ENCODE results near the gene TMEM41A.
"Not testable (repeated sequence)": the region's sequence is repeated elsewhere in the genome, so short reads cannot be mapped to it uniquely, and the experiment has no call there.

TMEM41A gene

GRCh38 chr3:185484296-185484695 lies 14.5 kb downstream of the TMEM41A start:
- Histone ChIP-seq H3K9ac (no peak overlapping the region), H3K27me3 (ENCODE audit: control insufficient read depth, insufficient read depth, low read length) (no peaks in the 10 kb centered on the region), H3K9me3 (ENCODE audit: control insufficient read depth, low read length) (no peaks in the 10 kb centered on the region), H3K4me2 (ENCODE audit: low read length) (no peak overlapping the region), H3K79me2 (no peaks in the 10 kb centered on the region), H3K4me1 (no peaks in the 10 kb centered on the region), H3K36me3 (ENCODE audit: control insufficient read depth, insufficient read depth, low read length) (no peaks in the 10 kb centered on the region), H3K4me3 (ENCODE audit: low read depth, low read length) (no peak overlapping the region), H3K27ac (no peak overlapping the region), H2AFZ (no peak overlapping the region)
- TF ChIP-seq CTCF (IDR thresholded peaks at IDR 0.05): no peak

- no peak for TF ChIP-seq CTCF (IDR thresholded peaks at IDR 0.05)
- Histone ChIP-seq H3K27ac (no peak overlapping the region), H3K4me2 (ENCODE audit: low read length) (no peak overlapping the region), H3K9me3 (ENCODE audit: control insufficient read depth, low read length) (no peaks in the 10 kb centered on the region), H3K4me1 (no peaks in the 10 kb centered on the region), H2AFZ (no peak overlapping the region), H3K27me3 (ENCODE audit: control insufficient read depth, insufficient read depth, low read length) (no peaks in the 10 kb centered on the region), H3K4me3 (ENCODE audit: low read depth, low read length) (no peak overlapping the region), H3K36me3 (ENCODE audit: control insufficient read depth, insufficient read depth, low read length) (no peaks in the 10 kb centered on the region), H3K79me2 (no peaks in the 10 kb centered on the region), H3K9ac (no peak overlapping the region)
Observed at GRCh38 chr3:185479373-185479945, 19.4 kb downstream of the TMEM41A start.

- Histone ChIP-seq H3K4me3 (ENCODE audit: low read depth, low read length) (no peak overlapping the region), H3K4me1 (no peaks in the 10 kb centered on the region), H3K9me3 (ENCODE audit: control insufficient read depth, low read length) (no peaks in the 10 kb centered on the region), H3K27ac (no peak overlapping the region), H2AFZ (no peak overlapping the region), H3K9ac (no peak overlapping the region), H3K4me2 (ENCODE audit: low read length) (no peak overlapping the region), H3K36me3 (ENCODE audit: control insufficient read depth, insufficient read depth, low read length) (no peaks in the 10 kb centered on the region), H3K79me2 (no peaks in the 10 kb centered on the region), H3K27me3 (ENCODE audit: control insufficient read depth, insufficient read depth, low read length) (no peaks in the 10 kb centered on the region)
- no peak for TF ChIP-seq CTCF (IDR thresholded peaks at IDR 0.05)
Observed at GRCh38 chr3:185477316-185477715, 21.5 kb downstream of the TMEM41A start.

GRCh38 chr3:185474922-185475321 lies 23.9 kb downstream of the TMEM41A start:
- not testable (repeated sequence) for H3K4me1 ChIP-seq; H3K9me3 ChIP-seq (ENCODE audit: control insufficient read depth, low read length); H3K27ac ChIP-seq; H3K9ac ChIP-seq; H3K27me3 ChIP-seq (ENCODE audit: control insufficient read depth, insufficient read depth, low read length); H2AFZ ChIP-seq; H3K4me3 ChIP-seq (ENCODE audit: low read depth, low read length); H3K4me2 ChIP-seq (ENCODE audit: low read length); H3K36me3 ChIP-seq (ENCODE audit: control insufficient read depth, insufficient read depth, low read length); H3K79me2 ChIP-seq

GRCh38 chr3:185473290-185473815 lies 25.5 kb downstream of the TMEM41A start:
- no peak for TF ChIP-seq CTCF (IDR thresholded peaks at IDR 0.05)
- H3K9ac ChIP-seq: no peak overlapping the region
- no peak overlapping the region for H2AFZ ChIP-seq
- no peaks in the 10 kb centered on the region for H3K4me1 ChIP-seq
- no peaks in the 10 kb centered on the region for H3K27me3 ChIP-seq (ENCODE audit: control insufficient read depth, insufficient read depth, low read length)
- no peaks in the 10 kb centered on the region for H3K36me3 ChIP-seq (ENCODE audit: control insufficient read depth, insufficient read depth, low read length)
- no peaks in the 10 kb centered on the region for H3K79me2 ChIP-seq
- H3K4me2 ChIP-seq (ENCODE audit: low read length): no peak overlapping the region
- no peaks in the 10 kb centered on the region for H3K9me3 ChIP-seq (ENCODE audit: control insufficient read depth, low read length)
- no peak overlapping the region for H3K27ac ChIP-seq
- H3K4me3 ChIP-seq (ENCODE audit: low read depth, low read length): no peak overlapping the region
